ENCODE results near the gene MPEG1. TPM values are rescaled to one million over a fixed set of nuclear protein-coding genes. Genes with fewer than 3 reads are reported as not detected.

MPEG1 gene
- not detected in 2 replicates for total RNA-seq (2021)
- long read RNA-seq, result 0 reads

- H2BK20ac ChIP-seq (ENCODE audit: low read depth, low read length, poor library complexity, severe bottlenecking), result no peak within 1 kb of the TSS
- H3K4me3 Mint-ChIP-seq, result no peak within 1 kb of the TSS
- no peak within 1 kb of the TSS for H3K18ac ChIP-seq (ENCODE audit: insufficient read length, low read depth, low read length)
- no peaks in the 10 kb centered on the region for H3K79me1 ChIP-seq (ENCODE audit: insufficient read depth, low read depth, low read length, poor library complexity, severe bottlenecking)
- H3K27ac ChIP-seq (ENCODE audit: insufficient read length, low read depth, low read length), result no peak within 1 kb of the TSS
- H3K9me3 Mint-ChIP-seq, result no peaks in the 10 kb centered on the region
- TF ChIP-seq CTCF (conservative IDR thresholded peaks at IDR 0.05), result no peak
- no peak within 1 kb of the TSS for H3K23ac ChIP-seq (ENCODE audit: insufficient read length, low read depth, low read length)
- H2AFZ ChIP-seq (ENCODE audit: low read length), result no peak within 1 kb of the TSS
- H4K5ac ChIP-seq (ENCODE audit: insufficient read length, low read depth, low read length), result no peak within 1 kb of the TSS
- H3K36me3 Mint-ChIP-seq (ENCODE audit: insufficient read depth in 1 of 3, low read depth in 3 of 3), result no peaks in the 10 kb centered on the region
- no peak within 1 kb of the TSS for H3K27ac Mint-ChIP-seq
- no peak within 1 kb of the TSS for H2AK5ac ChIP-seq (ENCODE audit: insufficient read length, low read length)
- no peak within 1 kb of the TSS for H2BK5ac ChIP-seq (ENCODE audit: insufficient read length, low read length)
- no peak within 1 kb of the TSS for H3K4ac ChIP-seq (ENCODE audit: low read depth, low read length)
- no peaks in the 10 kb centered on the region for H3K23me2 ChIP-seq (ENCODE audit: insufficient read length, low read depth, low read length, poor library complexity, severe bottlenecking)
- no peak within 1 kb of the TSS for H3T11ph ChIP-seq (ENCODE audit: low read length)
- no peaks in the 10 kb centered on the region for H3K27me3 Mint-ChIP-seq (ENCODE audit: low read depth)
- no peaks in the 10 kb centered on the region for H4K20me1 ChIP-seq (ENCODE audit: control insufficient read depth, insufficient read depth, insufficient read length)
- WGBS (ENCODE audit: extremely low coverage, insufficient read length, low lambda C conversion rate), result no CpG with 5 or more reads among the region's 10 CpGs
- no peak within 1 kb of the TSS for H4K91ac ChIP-seq (ENCODE audit: insufficient read length, low read depth, low read length)
- no peaks in the 10 kb centered on the region for H3K9me3 ChIP-seq (ENCODE audit: control insufficient read depth, low read depth, low read length)
- no peak within 1 kb of the TSS for H2BK12ac ChIP-seq (ENCODE audit: insufficient read length, low read depth, low read length)
- DNase-seq, result no peak
- no peak within 1 kb of the TSS for H2BK120ac ChIP-seq (ENCODE audit: low read depth, low read length, poor library complexity, severe bottlenecking)
- H3K4me1 Mint-ChIP-seq, result peaks cover 0 to 6% of the 10 kb centered on the region in 2 experiments; a peak in 3 of 4 replicates
- H4K8ac ChIP-seq (replicated peaks; ENCODE audit: insufficient read length, low read depth, low read length), result no peak within 1 kb of the TSS
- no peak within 1 kb of the TSS for H3K9ac ChIP-seq (ENCODE audit: extremely low read depth, insufficient read length, low read length)
- H2BK15ac ChIP-seq (ENCODE audit: low read depth, low read length), result no peak within 1 kb of the TSS
- no peaks in the 10 kb centered on the region for H3K79me2 ChIP-seq (ENCODE audit: insufficient read depth, low read length)
- no peak within 1 kb of the TSS for H3K14ac ChIP-seq (ENCODE audit: insufficient read depth, low read length)
- no peak within 1 kb of the TSS for H3K4me2 ChIP-seq (ENCODE audit: insufficient read depth, insufficient read length, low read length)
- H3K4me1 ChIP-seq (ENCODE audit: insufficient read depth, low read length), result no peaks in the 10 kb centered on the region
- no peak within 1 kb of the TSS for H3K56ac ChIP-seq (ENCODE audit: insufficient read length, low read depth, low read length)
- no peaks in the 10 kb centered on the region for H3K27me3 ChIP-seq (ENCODE audit: insufficient read depth, low read length)
Measured at GRCh38 chr11:59212744-59213631, at the start of gene MPEG1. TSS of gene MPEG1 (minus strand) at chr11:59212927. CDS start at chr11:59212865, 62 bp downstream.
